HG03135 (cell line): ENCODE data around the gene BMP10.
"Not testable (repeated sequence)": the region's sequence is repeated elsewhere in the genome, so short reads cannot be mapped to it uniquely, and the experiment has no call there.

Experiments used
- ATAC-seq: cut with Tn5 transposase; IDR thresholded peaks from one replicate; pipeline ENCODE4 v1.9.1; 2021; ENCODE audit warnings: mild to moderate bottlenecking, moderate library complexity; ENCODE audit not compliant: unreplicated experiment

Gene BMP10

DNA sequence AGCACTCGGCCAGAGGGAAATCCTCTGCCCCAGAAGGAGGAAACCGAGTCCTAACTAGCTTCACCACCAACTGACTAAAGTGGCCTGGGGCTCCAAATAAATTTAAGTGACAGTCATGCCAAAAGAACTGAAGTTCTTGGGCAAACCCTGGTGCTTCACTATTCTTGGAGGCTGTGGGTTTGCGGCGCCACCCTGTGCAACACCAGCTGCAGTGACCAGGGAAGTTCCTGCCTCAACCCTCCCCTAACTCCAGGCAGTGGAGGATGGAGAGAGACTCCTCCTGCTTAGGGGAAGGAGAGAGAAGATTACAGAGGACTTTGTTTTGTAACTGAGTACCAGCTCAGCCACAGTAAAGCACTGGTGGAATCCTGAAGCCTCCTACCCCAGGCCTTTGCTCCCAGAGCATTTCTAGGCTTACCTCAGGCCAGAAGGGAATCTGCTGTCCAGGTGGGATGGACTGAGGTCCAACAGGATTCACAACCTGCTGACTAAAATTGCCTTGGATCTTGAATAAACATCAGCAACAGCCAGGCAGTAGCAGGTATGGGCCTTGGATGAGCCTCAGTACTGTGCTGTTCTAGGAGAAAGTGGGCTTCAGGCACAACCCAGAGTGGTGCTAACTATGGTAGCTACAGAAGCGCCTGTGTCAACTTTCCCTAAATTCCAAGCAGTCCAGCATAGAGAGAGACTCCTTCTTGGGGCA is 29.4 kb upstream of the BMP10 start:
- ATAC-seq, result no peak

DNA sequence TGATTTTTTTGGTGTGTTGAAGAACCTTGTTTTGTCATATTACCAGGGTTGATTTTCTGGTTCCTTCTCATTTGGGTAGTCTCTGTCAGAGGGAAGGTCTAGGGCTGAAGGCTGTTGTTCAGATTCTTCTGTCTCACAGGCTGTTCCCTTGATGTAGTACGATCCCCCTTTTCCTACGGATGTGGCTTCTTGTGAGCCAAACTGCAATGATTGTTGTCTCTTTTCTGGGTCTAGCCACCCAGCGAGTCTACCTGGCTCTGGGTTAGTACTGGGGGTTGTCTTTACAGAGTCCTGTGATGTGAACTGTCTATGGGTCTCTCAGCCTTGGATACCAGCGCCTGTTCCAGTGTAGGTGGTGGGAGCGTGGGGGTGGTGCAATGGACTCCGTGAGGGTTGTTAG is 24.8 kb upstream of the BMP10 start:
- not testable (repeated sequence) for ATAC-seq

DNA sequence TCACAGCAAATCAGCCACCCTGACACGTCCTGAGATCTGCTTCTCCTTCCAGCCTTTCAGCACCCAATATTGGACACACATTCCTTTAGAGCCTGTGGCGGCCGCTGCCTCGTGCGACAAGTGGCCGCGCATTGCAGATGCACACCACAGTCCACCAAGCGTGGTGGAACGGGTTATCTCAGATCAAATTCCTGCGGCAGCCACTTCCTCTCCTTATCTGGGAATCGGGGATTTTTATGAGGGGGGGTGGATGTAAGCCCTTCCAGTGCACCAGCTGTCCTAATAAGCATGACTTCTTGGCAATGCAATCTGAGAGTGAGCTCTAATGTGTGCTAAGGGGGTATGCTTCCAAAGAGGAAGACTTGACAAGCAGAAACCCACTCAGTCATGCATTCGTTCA is 18.3 kb upstream of the BMP10 start:
- no peak for ATAC-seq

DNA sequence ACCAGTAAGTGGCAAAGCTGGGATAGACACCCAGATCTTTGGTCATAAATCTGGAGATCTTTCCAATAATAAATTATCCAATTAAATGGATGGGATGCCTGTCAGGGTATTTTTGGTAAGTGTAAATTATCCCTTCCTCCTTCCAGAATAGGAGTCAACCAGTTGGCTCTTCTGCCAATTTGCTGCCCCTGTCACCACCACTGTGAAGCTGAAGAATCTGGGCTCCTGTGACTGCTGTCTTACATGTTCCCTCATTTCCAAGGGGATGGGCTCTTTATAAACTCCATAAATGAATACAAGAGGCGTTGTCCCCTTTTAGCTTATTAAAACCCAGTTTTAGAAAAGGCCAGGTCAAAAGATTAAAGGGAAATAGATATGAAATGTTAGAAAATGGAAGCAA is 17.8 kb upstream of the BMP10 start:
- no peak for ATAC-seq

DNA sequence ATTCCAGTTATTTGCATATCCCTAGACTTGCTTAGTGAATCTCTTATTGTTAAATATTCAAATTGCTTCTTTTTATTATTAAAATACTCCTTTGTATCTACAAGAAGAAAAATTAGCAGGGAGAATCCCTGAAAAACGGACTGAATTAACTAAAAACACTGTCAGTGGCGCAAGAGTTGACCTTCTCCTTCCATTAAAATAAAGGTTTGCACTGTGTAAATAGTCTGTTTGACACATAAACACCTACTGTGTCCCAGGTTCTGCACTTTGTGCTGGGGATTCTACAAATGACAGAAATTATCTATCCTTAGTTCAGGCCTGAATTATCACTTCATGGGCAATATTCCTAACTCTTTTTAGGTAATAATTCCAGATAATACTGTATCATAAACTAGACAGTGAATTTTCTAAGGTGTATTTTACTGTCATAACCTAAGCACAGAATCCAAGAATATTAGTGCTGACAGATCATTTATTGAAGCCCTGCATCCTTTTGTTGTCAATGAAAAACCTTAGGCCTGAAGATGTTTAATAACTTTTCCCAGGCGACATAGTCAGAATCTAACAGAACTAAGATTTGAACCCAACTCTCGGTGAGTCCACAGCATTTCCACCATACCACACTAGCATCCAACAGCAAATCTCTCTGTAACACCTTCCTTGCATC is 17.0 kb upstream of the BMP10 start:
- ATAC-seq, result no peak

DNA sequence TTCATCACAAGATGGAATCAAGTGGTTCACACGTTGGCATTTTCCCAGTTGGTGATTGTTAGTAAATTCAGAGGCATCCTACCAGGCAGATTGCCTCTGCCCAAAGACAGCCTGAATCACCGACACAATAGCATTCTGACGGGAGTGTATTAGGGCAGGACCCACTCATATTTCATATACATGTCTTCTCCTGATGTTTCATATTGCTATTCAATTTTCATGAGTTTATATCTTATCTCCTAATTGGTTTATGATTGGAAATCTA is 14.5 kb upstream of the BMP10 start:
- no peak for ATAC-seq

DNA sequence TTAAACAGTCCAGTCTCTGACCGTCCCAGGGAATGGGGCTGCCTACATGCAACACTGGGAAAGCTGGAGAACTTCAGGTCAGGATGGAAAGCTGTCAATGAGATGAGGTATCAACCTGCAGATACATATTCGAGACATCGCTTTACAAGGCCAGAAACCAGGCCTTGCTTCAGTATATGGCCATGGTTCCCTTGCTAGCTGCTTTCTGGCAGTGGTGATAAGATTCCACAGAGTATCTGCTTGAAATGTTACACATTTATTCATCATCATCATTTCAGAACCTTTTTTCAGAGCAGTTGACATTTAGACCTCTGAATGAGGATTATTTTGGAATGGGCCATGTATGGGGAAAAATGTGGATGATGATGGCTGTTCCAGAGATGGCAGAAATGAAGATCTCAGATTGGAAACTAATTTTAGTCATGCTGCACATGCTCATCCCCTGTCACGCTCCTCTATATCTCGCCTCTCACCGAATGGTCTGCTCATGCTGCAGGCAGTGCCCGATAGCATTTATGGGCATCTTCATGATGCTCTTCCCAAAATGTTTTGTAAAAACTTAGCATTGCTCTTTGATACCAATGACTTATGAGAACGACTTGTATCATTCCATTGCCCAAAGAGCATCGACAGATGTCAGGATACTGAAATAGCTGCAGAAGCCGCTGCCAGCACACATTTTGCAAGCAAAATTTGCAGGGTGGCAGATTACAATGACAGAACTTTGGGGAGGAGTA is 14.0 kb upstream of the BMP10 start:
- no peak for ATAC-seq

DNA sequence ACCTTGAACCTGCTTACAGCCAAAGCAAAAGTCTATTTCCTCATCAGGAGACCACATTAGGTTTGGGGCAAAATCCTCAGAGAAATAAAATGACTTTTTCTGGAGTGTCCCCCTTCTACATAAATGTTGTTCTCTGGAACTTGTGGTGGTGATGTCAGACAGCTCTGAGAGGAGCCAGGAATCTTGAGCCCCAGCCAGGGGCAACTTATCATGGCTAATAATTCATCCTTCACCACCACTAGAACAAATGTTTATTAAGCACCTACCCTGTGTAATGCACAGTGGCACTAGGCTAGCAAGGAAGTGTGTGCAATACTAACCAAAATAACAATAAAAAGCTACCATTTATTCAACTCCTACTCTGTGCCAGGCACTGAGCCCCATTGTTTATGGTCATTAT is 9.0 kb upstream of the BMP10 start:
- no peak for ATAC-seq

DNA sequence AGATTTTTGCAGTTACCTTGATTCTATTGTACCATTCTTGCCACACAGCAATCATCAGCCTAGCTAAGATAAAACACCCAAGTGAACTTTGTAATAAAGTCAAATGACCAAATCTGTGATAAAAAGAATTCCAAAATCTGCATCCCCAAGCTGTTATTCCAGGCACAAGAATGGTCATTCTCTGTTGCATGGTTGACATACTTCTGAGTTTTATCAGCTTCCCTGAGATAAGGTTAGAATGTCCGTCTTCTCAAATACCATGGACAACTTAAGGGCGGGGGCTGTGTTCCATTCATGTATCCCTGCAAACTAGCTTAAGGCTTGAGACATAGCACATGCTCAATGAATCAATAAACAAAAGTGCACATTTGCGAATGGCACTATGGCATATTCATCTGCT is 8.1 kb upstream of the BMP10 start:
- no peak for ATAC-seq

DNA sequence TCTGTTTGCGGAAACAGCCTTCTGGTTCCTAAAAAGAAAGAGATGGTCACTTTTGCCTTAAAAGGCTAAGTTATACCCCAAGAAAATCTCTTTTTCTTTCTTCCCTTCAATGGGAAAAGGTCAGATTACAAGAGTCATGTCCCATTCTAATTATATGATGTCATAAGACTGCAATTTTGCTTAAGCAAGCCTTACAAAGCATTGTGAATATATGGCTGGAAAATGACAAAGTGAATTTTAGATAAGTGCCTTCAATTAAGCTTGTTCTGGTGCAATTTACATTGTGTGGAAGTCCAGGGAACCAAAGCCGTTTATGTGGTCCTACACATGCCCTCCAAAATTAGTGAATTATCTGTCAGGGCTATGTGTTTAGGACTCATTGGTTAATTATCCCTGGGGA is 7.6 kb upstream of the BMP10 start:
- no peak for ATAC-seq

DNA sequence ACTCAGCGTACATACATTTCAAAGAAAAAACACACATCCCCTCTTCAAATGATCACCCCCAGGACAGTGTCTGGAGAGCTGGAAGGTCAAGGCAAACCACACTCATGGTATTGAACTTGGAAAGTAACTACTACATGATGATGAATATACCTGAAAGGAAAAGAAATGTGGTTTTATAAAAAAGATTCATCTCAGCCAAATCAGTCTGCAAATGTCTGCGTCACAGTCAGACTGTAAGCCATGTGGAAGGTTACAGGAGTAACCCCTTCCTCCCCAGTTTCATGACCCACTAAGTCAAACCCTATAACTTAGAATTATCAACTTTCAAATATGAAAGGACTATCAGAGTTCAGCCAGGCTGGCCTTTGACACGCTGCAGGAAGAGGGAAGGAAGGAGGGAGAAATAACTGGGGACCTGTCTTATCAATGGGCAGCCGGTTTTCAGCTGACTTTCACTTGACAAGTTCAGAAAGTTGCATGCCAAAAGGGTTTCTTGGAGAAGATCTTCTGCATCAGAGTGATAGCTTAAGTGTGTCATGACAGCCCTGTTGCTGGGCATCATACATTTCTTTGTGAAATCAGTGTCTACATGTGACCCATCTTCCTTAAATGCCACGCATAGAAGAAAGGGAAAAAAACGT is 7.0 kb upstream of the BMP10 start:
- ATAC-seq, result no peak

DNA sequence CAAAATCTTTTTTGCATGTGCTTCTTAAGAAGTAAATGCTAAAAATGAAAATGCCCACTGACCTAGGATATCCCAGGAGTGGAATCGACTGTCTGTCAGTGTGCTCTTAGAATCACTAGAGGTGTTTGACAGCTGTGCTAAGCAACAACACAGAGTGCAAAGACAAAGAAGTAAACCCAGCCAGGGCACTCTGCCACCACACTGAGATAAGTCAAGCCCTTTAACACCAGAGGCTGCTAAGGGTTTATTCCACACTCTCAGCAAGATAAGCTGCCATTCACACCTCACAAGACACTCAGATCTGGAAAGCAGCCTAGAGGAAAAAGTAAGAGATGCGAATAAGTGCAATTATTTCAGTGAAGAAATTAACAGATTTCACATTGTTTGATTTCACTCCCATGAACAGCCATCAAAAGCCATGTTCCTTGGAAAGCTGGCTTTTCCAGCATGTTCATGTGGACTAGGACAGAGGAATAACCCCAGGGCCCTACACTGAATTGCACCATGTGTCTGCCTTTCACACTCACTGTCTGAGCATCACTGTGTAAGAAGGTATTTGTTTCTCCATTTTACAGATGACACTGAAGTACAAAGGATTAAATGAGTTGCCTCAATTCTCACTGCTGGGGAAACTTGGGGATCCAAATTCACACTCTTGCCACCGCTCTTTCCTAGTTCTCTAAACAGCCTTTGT is 6.0 kb upstream of the BMP10 start:
- ATAC-seq, result no peak

DNA sequence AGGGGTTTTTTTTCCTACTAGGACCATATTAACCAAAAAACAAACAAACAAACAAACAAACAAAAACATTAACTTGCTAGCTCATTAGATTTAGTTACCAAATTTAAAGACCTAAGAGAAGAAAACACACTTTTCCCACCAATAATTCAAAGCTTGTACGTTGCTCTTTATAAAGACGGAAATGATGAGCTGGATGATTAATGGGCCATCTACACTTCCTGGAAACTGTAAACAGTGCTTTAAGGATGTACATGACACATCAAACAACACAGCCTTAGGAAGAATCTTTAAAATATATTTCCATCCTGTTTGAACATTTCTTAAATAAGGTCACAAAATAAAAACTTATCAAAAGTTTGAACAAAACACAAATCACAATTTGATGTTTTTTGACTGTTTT is 982 bp downstream of the BMP10 start:
- no peak for ATAC-seq

DNA sequence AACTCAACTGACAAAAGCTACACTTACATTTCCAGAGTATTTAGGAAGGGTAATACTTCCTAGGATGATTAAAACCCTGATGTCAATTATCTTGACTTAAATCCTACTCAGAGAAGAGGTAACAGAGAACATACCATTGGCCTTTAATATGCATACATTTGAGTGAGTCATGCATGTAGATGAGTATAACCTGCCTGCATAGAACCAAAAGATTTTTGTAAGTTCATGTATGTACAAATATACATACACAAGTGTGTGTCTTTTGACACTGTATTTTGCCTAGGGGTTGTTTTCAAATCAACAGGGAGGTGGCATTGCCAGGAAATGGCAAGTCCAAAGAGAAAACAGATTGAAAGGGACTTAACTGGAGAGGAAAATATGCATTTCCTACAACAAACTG is 6.1 kb downstream of the BMP10 start:
- ATAC-seq, result no peak

DNA sequence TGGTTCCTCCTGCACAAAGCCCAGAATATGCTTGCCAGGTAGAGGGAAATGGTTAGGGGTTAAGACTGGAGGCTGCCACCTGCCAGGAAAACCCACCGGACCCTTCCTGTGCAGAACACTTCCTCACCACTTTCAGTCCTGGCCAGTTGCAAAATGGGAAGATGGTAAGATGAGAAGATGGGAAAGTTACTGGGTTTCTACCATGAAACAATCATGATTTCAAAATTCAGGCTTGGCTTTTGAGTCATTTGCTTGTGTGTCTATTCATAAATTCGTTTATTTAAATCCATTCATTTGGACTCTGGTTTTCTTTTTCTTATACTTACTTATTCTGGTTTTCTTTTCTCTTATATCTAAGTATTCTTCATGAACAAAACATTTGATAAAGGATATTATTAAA is 7.2 kb downstream of the BMP10 start:
- ATAC-seq, result no peak

DNA sequence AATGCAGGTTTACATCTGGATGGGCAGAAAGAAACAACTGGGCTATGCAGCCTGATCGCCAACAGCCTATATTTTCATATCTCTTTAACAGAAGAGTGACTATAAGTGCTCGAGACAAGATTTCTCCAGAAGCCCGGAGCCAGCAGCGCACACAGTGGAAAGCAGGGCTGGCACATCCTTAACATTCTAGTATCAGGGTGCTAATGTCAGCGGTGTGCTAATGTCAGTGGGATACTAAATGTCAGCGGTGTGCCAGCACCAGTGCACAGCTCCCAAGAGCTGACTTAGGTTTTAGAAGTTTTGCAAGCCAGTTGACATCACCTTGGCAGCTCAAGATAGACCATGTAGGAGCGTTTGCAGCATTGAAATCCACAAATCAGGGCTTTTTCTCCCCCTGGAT is 8.3 kb downstream of the BMP10 start:
- ATAC-seq, result no peak

DNA sequence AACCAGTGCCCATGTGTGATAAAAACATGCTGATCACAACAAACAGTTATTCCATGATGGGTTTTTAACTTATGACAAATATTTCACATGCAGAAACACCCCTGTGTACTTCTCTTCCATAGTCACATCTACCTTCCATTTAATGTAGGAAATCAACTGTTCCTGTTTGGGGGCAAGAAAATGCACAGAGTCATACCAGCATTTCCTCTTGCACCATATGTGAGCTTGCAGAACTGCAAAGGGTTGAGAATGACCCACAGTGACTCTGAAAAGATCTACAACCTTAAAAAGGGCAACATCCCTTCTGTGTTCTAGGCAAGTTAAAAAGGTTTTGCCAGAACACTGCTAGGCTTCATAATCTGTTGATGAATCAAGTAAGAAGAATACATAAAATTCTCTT is 9.9 kb downstream of the BMP10 start:
- ATAC-seq, result no peak

DNA sequence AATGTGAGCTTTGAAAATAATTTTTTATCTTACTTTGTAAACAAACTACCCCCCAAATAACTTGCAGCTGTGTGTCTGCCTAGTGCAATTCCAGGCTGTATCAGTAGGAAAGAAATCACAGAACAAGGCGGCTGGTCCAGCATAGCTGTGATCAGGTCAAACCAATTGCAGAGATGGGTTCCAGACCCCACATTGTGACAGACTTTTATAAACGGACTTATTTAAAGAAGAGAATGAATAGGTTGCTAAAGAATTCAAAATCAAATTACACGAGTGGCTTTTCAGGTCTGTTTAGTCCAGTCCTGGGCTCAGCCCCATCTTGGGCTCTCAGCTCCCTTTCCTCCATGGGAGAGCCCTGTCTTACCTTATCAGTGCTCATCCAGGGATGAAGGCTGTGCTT is 11.1 kb downstream of the BMP10 start:
- no peak for ATAC-seq

DNA sequence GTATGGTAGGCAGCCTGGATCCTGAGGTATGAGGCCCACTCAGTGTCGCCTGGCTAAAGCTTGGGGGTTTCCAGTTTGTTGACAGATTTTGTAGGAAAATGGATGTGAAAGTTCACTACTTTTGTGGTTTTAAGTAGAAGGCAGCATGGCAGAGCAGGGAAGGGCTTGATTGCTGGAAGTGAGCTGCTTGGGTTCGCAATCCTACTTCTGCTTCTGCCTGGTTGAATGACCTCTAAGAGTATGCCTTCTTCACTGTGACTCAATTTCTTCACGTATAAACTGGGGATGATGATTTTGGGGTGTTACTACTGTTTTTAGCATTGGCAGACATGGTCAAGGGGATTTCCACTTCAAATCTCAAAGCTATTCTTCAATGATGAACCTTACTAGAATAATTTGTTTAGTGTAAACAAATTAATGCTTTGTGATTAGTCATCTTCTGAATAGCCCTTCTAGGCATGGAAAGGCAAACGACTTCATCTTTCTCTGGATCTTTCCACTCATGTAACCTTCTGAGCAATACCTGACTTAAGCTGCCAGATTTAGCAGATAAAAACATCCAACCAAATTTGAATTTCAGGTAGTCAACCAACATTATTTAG is 13.2 kb downstream of the BMP10 start:
- ATAC-seq, result no peak

DNA sequence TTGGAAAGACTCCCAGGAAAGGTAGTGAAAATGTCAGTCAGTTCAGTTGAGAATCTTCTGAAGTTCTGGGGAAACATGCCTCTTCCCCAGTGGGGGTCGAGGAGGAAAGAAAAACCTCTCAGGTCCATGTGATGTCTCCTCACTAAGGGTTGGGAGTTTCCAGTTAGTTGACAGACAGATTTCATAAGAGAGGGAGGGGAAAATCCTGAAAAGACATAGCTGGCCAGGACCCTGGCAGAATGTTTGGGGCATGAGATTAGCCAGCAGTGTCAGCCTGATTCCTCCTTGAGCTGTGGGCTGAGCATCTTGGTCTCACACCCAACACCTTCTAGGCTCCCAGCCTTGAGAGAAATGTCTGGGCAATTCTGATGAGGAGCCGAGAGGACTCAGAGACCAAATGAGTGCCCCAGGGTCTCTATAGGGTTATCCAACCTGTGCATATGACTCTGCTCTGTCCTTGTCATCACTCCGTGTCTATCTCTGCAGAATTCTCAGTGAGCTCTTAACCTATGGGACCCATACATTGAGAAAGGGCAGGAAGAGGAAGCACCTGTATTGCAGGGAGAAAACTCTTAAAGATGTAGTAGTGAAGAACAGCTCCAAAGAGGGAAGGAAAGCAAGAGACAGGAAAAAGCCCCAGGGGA is 13.9 kb downstream of the BMP10 start:
- no peak for ATAC-seq

DNA sequence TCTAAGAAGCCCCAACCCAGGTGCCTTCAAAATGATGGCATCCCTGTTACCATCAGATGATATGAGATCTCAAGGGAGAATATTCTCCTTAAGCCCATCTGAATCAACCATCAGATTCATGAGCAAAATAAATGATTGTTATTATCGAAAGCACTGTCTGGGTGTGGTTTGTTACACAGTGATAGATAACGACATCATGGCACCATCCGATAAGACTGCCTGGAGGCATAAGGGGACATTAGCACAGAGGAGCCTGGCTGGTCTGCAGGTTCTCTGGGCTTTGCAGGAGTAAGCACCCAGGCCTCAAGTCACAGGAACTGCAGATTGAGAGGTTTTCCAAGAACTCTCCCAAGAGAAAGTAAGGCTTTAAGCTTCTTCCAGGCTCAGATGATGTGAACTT is 15.6 kb downstream of the BMP10 start:
- no peak for ATAC-seq
